B cell (primary cell): ENCODE data around the gene OTUB2. TPM values are rescaled to one million over a fixed set of nuclear protein-coding genes. Genes with fewer than 3 reads are reported as not detected.

Source experiments
- ATAC-seq: fragments of 200-7000 bp; cut with Tn5 transposase; one replicate; pipeline ENCODE4 v1.10.0; 2021; ENCODE audit warnings: low read depth, mild to moderate bottlenecking, moderate number of reproducible peaks, moderate library complexity
- CTCF ChIA-PET: fragments of 350-600 bp; sonication (Branson Sonifier 250); formaldehyde crosslinking; loops from one replicate; lab custom pipeline; 2021; ENCODE audit warnings: antibody characterized with exemption, inconsistent platforms; lab: Charles Lee
- POLR2A ChIA-PET: fragments of 350-600 bp; sonication (Branson Sonifier 250); formaldehyde crosslinking; loops from one replicate; lab custom pipeline; 2021; ENCODE audit warnings: antibody characterized with exemption; lab: Charles Lee
- DNase-seq: peaks from one replicate; pipeline ENCODE4 v3.0.0; 2013
- H2AFZ ChIP-seq: 2 replicates; pipeline ENCODE4 v1.6.1; 2012; ENCODE audit warnings: mild to moderate bottlenecking, low read depth, low read length; ENCODE audit not compliant: insufficient read depth, poor library complexity, severe bottlenecking
- H3K27ac ChIP-seq, 2 donors: 1 replicate in 1 of 2; 2 replicates in 1 of 2; pipeline ENCODE4 v1.5.1; 2012 to 2013; ENCODE audit warnings: low read length in 2 of 2, mild to moderate bottlenecking in 2 of 2, moderate library complexity in 1 of 2
- H3K27me3 ChIP-seq, 4 experiments: fragments of 200-600 bp in 1 of 4; sonication (generic) in 1 of 4; replicated peaks in 1 of 4; 1 replicate in 2 of 4; 2 replicates in 2 of 4; pipeline versions ENCODE4 v1.6.1 to v1.7.0; 2013 to 2016; ENCODE audit warnings: low read length in 3 of 4, mild to moderate bottlenecking in 2 of 4, mixed read lengths in 1 of 4, moderate library complexity in 1 of 4; ENCODE audit not compliant: insufficient read depth in 4 of 4, control insufficient read depth in 3 of 4; ENCODE audit errors: control extremely low read depth in 1 of 4
- H3K36me3 ChIP-seq, 2 experiments: replicated peaks in 1 of 2; 1 replicate in 1 of 2; 2 replicates in 1 of 2; pipeline versions ENCODE4 v1.6.1 to v1.7.1; 2013; ENCODE audit warnings: low read length in 1 of 2; ENCODE audit not compliant: insufficient read depth in 2 of 2, control insufficient read depth in 1 of 2; ENCODE audit errors: control extremely low read depth in 1 of 2, extremely low read depth in 1 of 2
- H3K4me1 ChIP-seq, 2 donors: fragments of 200-600 bp in 1 of 2; sonication (generic) in 1 of 2; 1 replicate in 1 of 2; 2 replicates in 1 of 2; pipeline versions ENCODE4 v1.5.1 to v1.6.1; 2013 to 2017; ENCODE audit warnings: low read length in 2 of 2; ENCODE audit not compliant: control insufficient read depth in 2 of 2, insufficient read depth in 2 of 2
- H3K4me2 ChIP-seq: replicated peaks from 2 replicates; pipeline ENCODE3; 2012; ENCODE audit warnings: mild to moderate bottlenecking, low read depth, low read length; ENCODE audit not compliant: poor library complexity, severe bottlenecking
- H3K4me3 ChIP-seq, 5 experiments: fragments of 200-600 bp in 1 of 5; sonication (generic) in 1 of 5; 1 replicate in 3 of 5; 2 replicates in 2 of 5; pipeline versions ENCODE4 v1.5.1 to v1.7.0; 2011 to 2016; ENCODE audit warnings: low read length in 4 of 5, mild to moderate bottlenecking in 4 of 5, low read depth in 2 of 5, control low read depth in 1 of 5, moderate library complexity in 1 of 5; ENCODE audit not compliant: insufficient read depth in 1 of 5; ENCODE audit errors: control extremely low read depth in 1 of 5, extremely low read depth in 1 of 5
- H3K79me2 ChIP-seq: fragments of 200-600 bp; sonication (generic); one replicate; pipeline ENCODE4 v1.6.0; 2016; ENCODE audit warnings: low read length; ENCODE audit not compliant: control insufficient read depth, insufficient read depth
- H3K9ac ChIP-seq: fragments of 200-600 bp; sonication (generic); 2 replicates; pipeline ENCODE4 v1.6.1; 2017; ENCODE audit warnings: mild to moderate bottlenecking, low read length, moderate library complexity
- H3K9me3 ChIP-seq, 3 donors: one replicate each; pipeline versions ENCODE4 v1.6.1 to v1.7.1; 2013; ENCODE audit warnings: low read length in 2 of 3; ENCODE audit not compliant: control insufficient read depth in 2 of 3, insufficient read depth in 1 of 3; ENCODE audit errors: control extremely low read depth in 1 of 3
- H4K20me1 ChIP-seq: 2 replicates; pipeline ENCODE4 v1.6.0; 2012; ENCODE audit warnings: mild to moderate bottlenecking, low read length; ENCODE audit not compliant: insufficient read depth, control insufficient read depth, poor library complexity, severe bottlenecking
- H3K27ac Mint-ChIP-seq: one replicate; pipeline ENCODE4 v1.8.0; 2021; ENCODE audit warnings: mixed read lengths
- H3K27me3 Mint-ChIP-seq: one replicate; pipeline ENCODE4 v1.8.0; 2021; ENCODE audit warnings: mixed read lengths
- H3K4me1 Mint-ChIP-seq: one replicate; pipeline ENCODE4 v1.8.0; 2021; ENCODE audit warnings: mixed read lengths
- H3K4me3 Mint-ChIP-seq: one replicate; pipeline ENCODE4 v1.8.0; 2021; ENCODE audit warnings: mixed read lengths
- H3K9me3 Mint-ChIP-seq: one replicate; pipeline ENCODE4 v1.8.0; 2022; ENCODE audit warnings: mixed read lengths; ENCODE audit not compliant: insufficient read depth
- CTCF ChIP-seq: fragments of 200-600 bp; IDR thresholded peaks from one replicate; pipeline ENCODE4 v1.8.0; 2022; ENCODE audit warnings: antibody characterized with exemption, mild to moderate bottlenecking
- EZH2 ChIP-seq: IDR thresholded peaks from 2 replicates; pipeline ENCODE4 v1.6.1; 2012; ENCODE audit warnings: borderline replicate concordance, low read depth, mild to moderate bottlenecking, moderate library complexity, low read length; ENCODE audit not compliant: insufficient read depth, poor library complexity, severe bottlenecking
- WGBS: methylation state at CpG from one replicate; pipeline ENCODE4 v1.1.5; 2013; ENCODE audit warnings: missing lambda C conversion rate; ENCODE audit not compliant: insufficient coverage; 5-methylcytosine and 5-hydroxymethylcytosine counted together
- intact Hi-C: fragments of 100-400 bp; cut with micrococcal nuclease; formaldehyde crosslinking; loops from one replicate; pipeline ENCODE4 v1.10.0; 2022
- polyA plus RNA-seq: library from polyadenylated mRNA; depleted of rRNA; stranded (reverse); fragments of >200 nt; gene quantifications from 2 replicates; pipeline ENCODE4 v1.2.3, GENCODE V29; 2012
- total RNA-seq, 2 donors: library from RNA; stranded (reverse); fragments of 120-200 nt in 1 of 2; gene quantifications; 1 replicate in 1 of 2; 2 replicates in 1 of 2; pipeline versions ENCODE4 v1.2.3 to v1.2.4, GENCODE V29; 2013 to 2022

Gene OTUB2
- total and polyA plus RNA-seq, 2 donors (not counting 1 experiment from before 2014, with no cell fraction given): 0.04 to 0.17 TPM

GRCh38 chr14:93994919-93995682, 31.0 kb upstream of the OTUB2 start:
- Mint-ChIP-seq H3K9me3 (no peaks in the 10 kb centered on the region), H3K27ac (no peak overlapping the region), H3K27me3 (peaks cover 31% of the 10 kb centered on the region), H3K4me3 (no peak overlapping the region), H3K4me1 (no peaks in the 10 kb centered on the region)
- no peaks in the 10 kb centered on the region for H3K36me3 ChIP-seq
- ATAC-seq (no peak), DNase-seq (no peak)
- H3K4me1 ChIP-seq: no peaks in the 10 kb centered on the region
- CTCF ChIA-PET: interaction anchor here (0.6 to 12.8 kb wide), 2 partner anchors 56 to 185 kb away, joined by 4 to 367 read pairs; no protein-coding TSS in a partner anchor
- H3K4me2 ChIP-seq: no peak overlapping the region
- H3K27ac ChIP-seq: no peak overlapping the region
- TF ChIP-seq CTCF: no peak
- TF ChIP-seq EZH2: no peak
- WGBS: 86% methylated on average over 13 of the region's 13 CpGs
- intact Hi-C loops: no loop called here
- no peak overlapping the region for H3K9ac ChIP-seq
- no peaks in the 10 kb centered on the region for H3K9me3 ChIP-seq
- H3K79me2 ChIP-seq: no peaks in the 10 kb centered on the region
- H2AFZ ChIP-seq: no peak overlapping the region
- H3K27me3 ChIP-seq: peaks cover 0 to 22% (median 2%) of the 10 kb centered on the region in 4 experiments
- POLR2A ChIA-PET: no interaction called here
- H4K20me1 ChIP-seq: no peaks in the 10 kb centered on the region
- H3K4me3 ChIP-seq: no peak overlapping the region

- Histone ChIP-seq H3K4me1 (no peaks in the 10 kb centered on the region), H3K9me3 (peaks cover 0 to 3% (median 0%) of the 10 kb centered on the region in 3 donors), H3K27ac (no peak overlapping the region), H4K20me1 (no peaks in the 10 kb centered on the region), H3K4me2 (no peak overlapping the region), H3K4me3 (no peak overlapping the region), H3K9ac (no peak overlapping the region), H3K36me3 (no peaks in the 10 kb centered on the region), H3K27me3 (peaks cover 0 to 29% (median 3%) of the 10 kb centered on the region in 4 experiments), H3K79me2 (no peaks in the 10 kb centered on the region), H2AFZ (no peak overlapping the region)
- ChIA-PET CTCF (interaction anchor here (0.6 to 12.8 kb wide), 4 partner anchors 25 to 184 kb away, joined by 3 to 367 read pairs (median 8); no protein-coding TSS in a partner anchor), POLR2A (no interaction called here)
- ATAC-seq (no peak), DNase-seq (no peak)
- Mint-ChIP-seq H3K27ac (no peak overlapping the region), H3K4me3 (no peak overlapping the region), H3K4me1 (no peaks in the 10 kb centered on the region), H3K9me3 (no peaks in the 10 kb centered on the region), H3K27me3 (peaks cover 35% of the 10 kb centered on the region)
- WGBS: 62% methylated on average over 5 of the region's 8 CpGs
- TF ChIP-seq EZH2 (no peak), CTCF (no peak)
- intact Hi-C loops: no loop called here
Measured at GRCh38 chr14:93996130-93996695, 29.9 kb upstream of the OTUB2 start.
